Prostate gland (tissue), 2 donors: ENCODE results near the gene PAX5.

Source experiments
- CTCF ChIP-seq, 4 experiments: fragments of 200-600 bp in 2 of 4; fragments of 450-650 bp in 2 of 4; sonication (generic) in 2 of 4; IDR thresholded peaks; 1 replicate in 3 of 4; 2 replicates in 1 of 4; pipeline ENCODE4 v1.5.1; 2016 to 2019; ENCODE audit warnings: antibody characterized with exemption in 4 of 4, mild to moderate bottlenecking in 2 of 4, moderate library complexity in 2 of 4
- POLR2A ChIP-seq: fragments of 450-650 bp; IDR thresholded peaks from one replicate; pipeline ENCODE4 v1.6.1; 2016; ENCODE audit warnings: antibody characterized with exemption, mild to moderate bottlenecking

GRCh38 chr9:36938617-36939016, 95.5 kb downstream of the PAX5 start:
- TF ChIP-seq CTCF (IDR thresholded peaks at IDR 0.05) (no peak), POLR2A (no peak)
